PC-3 (cell line): ENCODE measurements around the gene EXOC7. TPM values are rescaled to one million over a fixed set of nuclear protein-coding genes. Genes with fewer than 3 reads are reported as not detected.

ENCODE experiments used
- ATAC-seq: fragments of 200-7000 bp; cut with Tn5 transposase; 2 replicates; pipeline ENCODE4 v1.9.1; 2020; ENCODE audit warnings: mild to moderate bottlenecking, moderate library complexity
- BruUV-seq: library from RNA; stranded (reverse); fragments of 400-500 nt; replicated peaks from 2 replicates; lab custom pipeline; 2021; lab: Mats Ljungman, UMichigan
- CTCF ChIA-PET: fragments of 300-600 bp; sonication (Branson Sonifier 250); formaldehyde crosslinking; loops from one replicate; lab custom pipeline; 2022; ENCODE audit warnings: antibody characterized with exemption; lab: Charles Lee
- POLR2A ChIA-PET: fragments of 300-600 bp; sonication (Branson Sonifier 250); formaldehyde crosslinking; loops from one replicate; lab custom pipeline; 2022; ENCODE audit warnings: antibody characterized with exemption; ENCODE audit not compliant: unreplicated experiment; lab: Charles Lee
- DNase-seq: peaks from one replicate; pipeline ENCODE4 v3.0.0-alpha.2; 2015
- H2AFZ ChIP-seq: fragments of 300-600 bp; sonication (generic); 2 replicates; pipeline ENCODE4 v1.6.0; 2016; ENCODE audit warnings: antibody characterized with exemption, low read length
- H3F3A ChIP-seq: fragments of 300-600 bp; sonication (generic); one replicate; pipeline ENCODE4 v1.6.0; 2017; ENCODE audit warnings: antibody characterized with exemption, low read length, control low read depth, mild to moderate bottlenecking; ENCODE audit not compliant: unreplicated experiment
- H3K27ac ChIP-seq: fragments of 300-600 bp; sonication (generic); 2 replicates; pipeline ENCODE4 v1.5.1; 2016; ENCODE audit warnings: mild to moderate bottlenecking, low read length
- H3K27me3 ChIP-seq: fragments of 300-600 bp; sonication (generic); 2 replicates; pipeline ENCODE4 v1.6.1; 2016; ENCODE audit warnings: low read length, mixed read lengths
- H3K36me3 ChIP-seq: fragments of 300-600 bp; sonication (generic); 2 replicates; pipeline ENCODE4 v1.6.1; 2016; ENCODE audit warnings: low read depth, mixed run types, low read length, mixed read lengths
- H3K4me1 ChIP-seq: fragments of 300-600 bp; sonication (generic); 2 replicates; pipeline ENCODE4 v1.5.1; 2016; ENCODE audit warnings: low read length; ENCODE audit not compliant: insufficient read depth
- H3K4me2 ChIP-seq: fragments of 300-600 bp; sonication (generic); 2 replicates; pipeline ENCODE4 v1.6.0; 2016; ENCODE audit warnings: low read length
- H3K4me3 ChIP-seq: fragments of 300-600 bp; sonication (generic); 2 replicates; pipeline ENCODE4 v1.5.1; 2016; ENCODE audit warnings: mild to moderate bottlenecking, low read length, mixed read lengths
- H3K79me2 ChIP-seq: fragments of 300-600 bp; sonication (generic); 2 replicates; pipeline ENCODE4 v1.6.1; 2017; ENCODE audit warnings: low read length, mixed read lengths
- H3K9ac ChIP-seq: fragments of 300-600 bp; sonication (generic); 2 replicates; pipeline ENCODE4 v1.6.0; 2016; ENCODE audit warnings: mild to moderate bottlenecking, low read length
- H3K9me2 ChIP-seq: fragments of 300-600 bp; sonication (generic); replicated peaks from 2 replicates; pipeline ENCODE4 v1.6.1; 2016; ENCODE audit warnings: mixed run types, low read length, mixed read lengths
- H3K9me3 ChIP-seq: fragments of 300-600 bp; sonication (generic); 2 replicates; pipeline ENCODE4 v1.6.1; 2016; ENCODE audit warnings: low read length, mixed read lengths
- H4K20me1 ChIP-seq: fragments of 300-600 bp; sonication (generic); 2 replicates; pipeline ENCODE4 v1.6.1; 2016; ENCODE audit warnings: low read length, mixed read lengths
- EZH2 ChIP-seq: fragments of 300-600 bp; sonication (generic); IDR thresholded peaks from one replicate; pipeline ENCODE4 v1.6.1; 2017; ENCODE audit warnings: antibody characterized with exemption, mild to moderate bottlenecking, low read length; ENCODE audit not compliant: unreplicated experiment
- EZH2phosphoT487 ChIP-seq: fragments of 300-600 bp; sonication (generic); IDR thresholded peaks from 2 replicates; pipeline ENCODE4 v1.6.1; 2018; ENCODE audit warnings: mild to moderate bottlenecking, antibody characterized with exemption, low read length, borderline replicate concordance
- intact Hi-C: fragments of 100-400 bp; cut with micrococcal nuclease; formaldehyde crosslinking; loops from 2 replicates; pipeline ENCODE4 v1.9.0; 2023
- total RNA-seq: library from RNA; depleted of rRNA; stranded (reverse); fragments of >200 nt; gene quantifications from 2 replicates; pipeline ENCODE4 v1.2.3, GENCODE V29; 2014
- TF ChIP-seq, protein P1 (sequence below): fragments of 300-600 bp; sonication (generic); conservative IDR thresholded peaks from 2 replicates; pipeline ENCODE4 v1.5.1; 2017; ENCODE audit warnings: antibody characterized with exemption, low read depth, mild to moderate bottlenecking, low read length

The EXOC7 gene
- total RNA-seq, 1 experiment from 2014 or later = 153 TPM

DNA sequence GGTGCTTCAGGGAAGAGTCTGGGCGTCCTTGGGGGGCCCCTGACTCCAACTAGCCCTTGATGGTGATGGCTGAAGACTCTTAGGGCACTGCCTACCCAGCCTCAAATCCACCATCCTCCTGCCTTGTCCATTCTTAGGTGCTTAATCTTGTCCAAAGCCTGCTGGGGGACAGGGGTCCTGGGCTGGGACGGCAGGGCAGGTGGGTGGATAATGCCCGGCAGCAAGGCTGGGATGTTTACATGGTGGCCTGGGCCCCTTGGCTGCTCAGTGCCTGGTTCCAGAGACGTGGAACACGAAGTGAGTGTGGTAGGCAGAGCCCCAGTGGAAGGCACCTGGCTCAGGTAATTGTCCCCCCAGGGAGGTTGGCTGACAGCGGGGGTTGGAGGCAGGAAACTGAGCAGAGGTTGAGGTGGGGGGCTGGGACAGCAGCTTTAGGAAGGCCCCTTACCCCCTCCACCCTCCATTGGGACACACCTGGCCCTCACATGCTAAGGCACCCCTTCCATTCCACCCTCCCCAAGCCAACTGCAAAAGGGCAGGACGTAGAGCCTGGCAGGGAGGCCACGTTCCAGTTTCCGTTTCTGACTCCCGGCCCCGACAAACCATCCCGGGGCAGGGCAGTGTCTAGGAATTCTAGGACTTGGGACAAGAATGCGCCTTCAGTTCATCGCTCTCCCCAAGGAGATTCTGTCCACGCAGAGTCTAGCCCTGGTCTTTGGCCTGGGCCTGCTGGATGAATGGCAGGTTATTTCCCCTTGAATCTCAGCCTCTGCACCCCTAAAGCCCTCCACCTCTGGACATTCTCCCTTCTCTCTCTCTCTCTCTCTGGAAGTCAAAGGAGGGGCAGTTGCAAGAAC, 35.5 kb upstream of the EXOC7 start:
- Histone ChIP-seq H3K9ac (no peak overlapping the region), H3K36me3 (no peaks in the 10 kb centered on the region), H3K27me3 (no peaks in the 10 kb centered on the region), H3K4me1 (peaks cover 17% of the 10 kb centered on the region), H3K9me2 (no peaks in the 10 kb centered on the region), H4K20me1 (no peaks in the 10 kb centered on the region), H3K79me2 (no peaks in the 10 kb centered on the region), H2AFZ (no peak overlapping the region), H3F3A (no peaks in the 10 kb centered on the region), H3K4me3 (no peak overlapping the region), H3K4me2 (no peak overlapping the region), H3K9me3 (no peaks in the 10 kb centered on the region), H3K27ac (no peak overlapping the region)
- CTCF ChIA-PET = no interaction called here
- TF ChIP-seq, protein P1, sequence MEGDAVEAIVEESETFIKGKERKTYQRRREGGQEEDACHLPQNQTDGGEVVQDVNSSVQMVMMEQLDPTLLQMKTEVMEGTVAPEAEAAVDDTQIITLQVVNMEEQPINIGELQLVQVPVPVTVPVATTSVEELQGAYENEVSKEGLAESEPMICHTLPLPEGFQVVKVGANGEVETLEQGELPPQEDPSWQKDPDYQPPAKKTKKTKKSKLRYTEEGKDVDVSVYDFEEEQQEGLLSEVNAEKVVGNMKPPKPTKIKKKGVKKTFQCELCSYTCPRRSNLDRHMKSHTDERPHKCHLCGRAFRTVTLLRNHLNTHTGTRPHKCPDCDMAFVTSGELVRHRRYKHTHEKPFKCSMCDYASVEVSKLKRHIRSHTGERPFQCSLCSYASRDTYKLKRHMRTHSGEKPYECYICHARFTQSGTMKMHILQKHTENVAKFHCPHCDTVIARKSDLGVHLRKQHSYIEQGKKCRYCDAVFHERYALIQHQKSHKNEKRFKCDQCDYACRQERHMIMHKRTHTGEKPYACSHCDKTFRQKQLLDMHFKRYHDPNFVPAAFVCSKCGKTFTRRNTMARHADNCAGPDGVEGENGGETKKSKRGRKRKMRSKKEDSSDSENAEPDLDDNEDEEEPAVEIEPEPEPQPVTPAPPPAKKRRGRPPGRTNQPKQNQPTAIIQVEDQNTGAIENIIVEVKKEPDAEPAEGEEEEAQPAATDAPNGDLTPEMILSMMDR = no peak
- TF ChIP-seq EZH2 (no peak), EZH2phosphoT487 (no peak)
- DNase-seq (no peak), ATAC-seq (no peak)
- POLR2A ChIA-PET = no interaction called here
- BruUV-seq = no TSS peak
- intact Hi-C loops = no loop called here

DNA sequence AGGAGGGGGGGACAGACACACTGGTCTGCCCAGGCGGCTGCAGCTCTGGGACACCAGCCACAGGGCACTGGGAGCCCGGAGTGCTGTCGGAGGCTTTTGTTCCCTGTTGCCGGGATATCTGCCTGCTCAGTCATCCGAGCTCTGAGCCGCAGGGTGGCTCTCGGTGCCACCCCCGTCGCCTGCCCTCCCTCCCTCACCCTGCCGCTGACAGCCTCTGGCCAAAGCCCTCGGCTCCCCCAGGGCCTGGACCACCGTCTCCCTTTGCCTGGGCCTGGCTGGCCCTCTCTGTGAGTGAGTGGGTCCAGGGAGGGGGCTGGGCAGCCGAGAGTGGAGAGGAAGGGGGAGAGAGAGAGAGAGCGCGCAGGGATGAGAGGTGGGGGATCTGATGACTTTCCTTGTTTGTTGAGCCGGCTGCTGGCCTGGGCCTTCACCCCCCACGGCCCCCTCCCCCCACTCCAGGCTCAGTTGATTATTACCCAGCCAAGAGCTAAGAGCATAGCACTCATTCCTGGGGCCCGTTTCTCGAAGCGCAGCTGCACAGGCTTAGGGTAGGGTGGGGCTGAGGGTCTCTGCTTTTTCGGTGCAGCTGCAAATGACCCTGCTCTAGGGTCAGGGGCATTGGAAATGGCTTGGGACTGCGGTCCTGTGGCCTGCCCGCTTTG, 34.8 kb upstream of the EXOC7 start:
- Histone ChIP-seq H3K4me1 (peaks cover 13% of the 10 kb centered on the region), H3K27ac (no peak overlapping the region), H3K9me2 (no peaks in the 10 kb centered on the region), H4K20me1 (no peaks in the 10 kb centered on the region), H3K9ac (no peak overlapping the region), H3K27me3 (no peaks in the 10 kb centered on the region), H3F3A (no peaks in the 10 kb centered on the region), H3K36me3 (no peaks in the 10 kb centered on the region), H3K79me2 (no peaks in the 10 kb centered on the region), H3K4me2 (no peak overlapping the region), H2AFZ (no peak overlapping the region), H3K4me3 (no peak overlapping the region), H3K9me3 (no peaks in the 10 kb centered on the region)
- TF ChIP-seq EZH2 = no peak
- no peak for TF ChIP-seq EZH2phosphoT487
- TF ChIP-seq, protein P1 = no peak
- no peak for DNase-seq
- intact Hi-C loops = no loop called here
- ATAC-seq = no peak
- BruUV-seq = no TSS peak
- CTCF ChIA-PET = no interaction called here
- POLR2A ChIA-PET = no interaction called here
